IMR-90 (cell line): ENCODE results near the gene LHPP.

Experiments
- CEBPB ChIP-seq: IDR thresholded peaks from 2 replicates; pipeline ENCODE4 v1.6.1; 2012; ENCODE audit warnings: low read depth, low read length, improper control_type of control experiment
- CTCF ChIP-seq: conservative IDR thresholded peaks from 2 replicates; pipeline ENCODE4 v1.5.1; 2012; ENCODE audit warnings: mild to moderate bottlenecking, low read depth, low read length, improper control_type of control experiment
- FOS ChIP-seq: fragments of 150-350 bp; IDR thresholded peaks from 2 replicates; pipeline ENCODE4 v1.6.1; 2016; ENCODE audit warnings: low read depth, low read length
- MAFK ChIP-seq: IDR thresholded peaks from 2 replicates; pipeline ENCODE4 v1.6.1; 2012; ENCODE audit warnings: low read depth, low read length, improper control_type of control experiment
- MXI1 ChIP-seq: IDR thresholded peaks from 2 replicates; pipeline ENCODE4 v1.6.1; 2012; ENCODE audit warnings: low read depth, mild to moderate bottlenecking, low read length, moderate library complexity, borderline replicate concordance
- NFE2L2 ChIP-seq: fragments of 150-350 bp; IDR thresholded peaks from 2 replicates; pipeline ENCODE4 v1.6.1; 2016; ENCODE audit warnings: low read depth, mild to moderate bottlenecking, low read length
- POLR2A ChIP-seq: IDR thresholded peaks from 2 replicates; pipeline ENCODE4 v1.6.1; 2012; ENCODE audit warnings: mild to moderate bottlenecking, low read depth, low read length
- RFX5 ChIP-seq: IDR thresholded peaks from 2 replicates; pipeline ENCODE4 v1.8.0; 2012; ENCODE audit warnings: low read depth, mild to moderate bottlenecking, low read length, moderate library complexity
- USF2 ChIP-seq: fragments of 150-350 bp; IDR thresholded peaks from 2 replicates; pipeline ENCODE4 v1.6.1; 2017; ENCODE audit warnings: mild to moderate bottlenecking, antibody characterized with exemption, low read length, low read depth

GRCh38 chr10:124472071-124472470 is 10.4 kb downstream of the LHPP start:
- no peak for TF ChIP-seq CEBPB
- TF ChIP-seq MAFK = no peak
- no peak for TF ChIP-seq CTCF
- no peak for TF ChIP-seq POLR2A
- TF ChIP-seq MXI1 = no peak
- no peak for TF ChIP-seq RFX5
- TF ChIP-seq FOS = no peak
- no peak for TF ChIP-seq USF2
- no peak for TF ChIP-seq NFE2L2
